H9 (cell line): ENCODE results near the gene UGT1A5. TPM values are rescaled to one million over a fixed set of nuclear protein-coding genes. Genes with fewer than 3 reads are reported as not detected.

Experiments used
- DNase-seq: peaks from one replicate; pipeline ENCODE4 v3.0.0-alpha.2; 2017
- H2AFZ ChIP-seq: one replicate; pipeline ENCODE4 v1.6.1; 2013; ENCODE audit warnings: mild to moderate bottlenecking, low read length, control low read depth, moderate library complexity
- H2AK5ac ChIP-seq: 2 replicates; pipeline ENCODE4 v1.6.1; 2013; ENCODE audit warnings: low read length, control low read depth, mixed read lengths; ENCODE audit not compliant: insufficient read length
- H2BK120ac ChIP-seq: one replicate; pipeline ENCODE4 v1.6.1; 2013; ENCODE audit warnings: low read depth, mild to moderate bottlenecking, low read length, control low read depth, inconsistent platforms; ENCODE audit not compliant: poor library complexity, severe bottlenecking
- H2BK12ac ChIP-seq: 2 replicates; pipeline ENCODE4 v1.6.1; 2013; ENCODE audit warnings: low read length, control low read depth, mixed read lengths, low read depth; ENCODE audit not compliant: insufficient read length
- H2BK15ac ChIP-seq: 2 replicates; pipeline ENCODE4 v1.6.1; 2013; ENCODE audit warnings: low read depth, low read length, control low read depth
- H2BK20ac ChIP-seq: one replicate; pipeline ENCODE4 v1.6.1; 2013; ENCODE audit warnings: low read depth, mild to moderate bottlenecking, low read length, control low read depth, inconsistent platforms; ENCODE audit not compliant: poor library complexity, severe bottlenecking
- H2BK5ac ChIP-seq: 2 replicates; pipeline ENCODE4 v1.6.1; 2013; ENCODE audit warnings: low read length, control low read depth, mixed read lengths; ENCODE audit not compliant: insufficient read length
- H3K14ac ChIP-seq: 2 replicates; pipeline ENCODE4 v1.6.1; 2013; ENCODE audit warnings: low read length, control low read depth; ENCODE audit not compliant: insufficient read depth
- H3K18ac ChIP-seq: 2 replicates; pipeline ENCODE4 v1.6.1; 2013; ENCODE audit warnings: low read depth, mild to moderate bottlenecking, mixed read lengths, low read length, control low read depth; ENCODE audit not compliant: insufficient read length
- H3K23ac ChIP-seq: 2 replicates; pipeline ENCODE4 v1.6.1; 2013; ENCODE audit warnings: low read length, control low read depth, mixed read lengths, low read depth; ENCODE audit not compliant: insufficient read length
- H3K23me2 ChIP-seq: 2 replicates; pipeline ENCODE4 v1.6.1; 2013; ENCODE audit warnings: low read depth, mild to moderate bottlenecking, mixed read lengths, low read length, control low read depth; ENCODE audit not compliant: insufficient read length, poor library complexity, severe bottlenecking
- H3K27ac ChIP-seq: 2 replicates; pipeline ENCODE4 v1.5.1; 2013; ENCODE audit warnings: low read length, control low read depth, mixed read lengths, low read depth; ENCODE audit not compliant: insufficient read length
- H3K27me3 ChIP-seq: 2 replicates; pipeline ENCODE4 v1.6.1; 2013; ENCODE audit warnings: low read length, control low read depth, inconsistent platforms; ENCODE audit not compliant: insufficient read depth
- H3K4ac ChIP-seq: 2 replicates; pipeline ENCODE4 v1.6.1; 2013; ENCODE audit warnings: low read depth, mild to moderate bottlenecking, control low read depth, inconsistent platforms, low read length, moderate library complexity
- H3K4me1 ChIP-seq: 2 replicates; pipeline ENCODE4 v1.6.1; 2013; ENCODE audit warnings: low read length, control low read depth, inconsistent platforms; ENCODE audit not compliant: insufficient read depth
- H3K4me2 ChIP-seq: 2 replicates; pipeline ENCODE4 v1.6.1; 2013; ENCODE audit warnings: low read length, control low read depth, mixed read lengths; ENCODE audit not compliant: insufficient read length, insufficient read depth
- H3K56ac ChIP-seq: 2 replicates; pipeline ENCODE4 v1.6.1; 2013; ENCODE audit warnings: low read depth, mild to moderate bottlenecking, mixed read lengths, low read length, control low read depth; ENCODE audit not compliant: insufficient read length
- H3K79me1 ChIP-seq: 2 replicates; pipeline ENCODE4 v1.6.1; 2013; ENCODE audit warnings: low read depth, mild to moderate bottlenecking, moderate library complexity, low read length, control low read depth, inconsistent platforms; ENCODE audit not compliant: insufficient read depth, poor library complexity, severe bottlenecking
- H3K79me2 ChIP-seq: 2 replicates; pipeline ENCODE4 v1.6.1; 2013; ENCODE audit warnings: low read length, control low read depth, inconsistent platforms; ENCODE audit not compliant: insufficient read depth
- H3K9ac ChIP-seq: 2 replicates; pipeline ENCODE4 v1.6.1; 2013; ENCODE audit warnings: low read length, control low read depth, mixed read lengths; ENCODE audit not compliant: insufficient read length; ENCODE audit errors: extremely low read depth
- H3K9me3 ChIP-seq: one replicate; pipeline ENCODE4 v1.6.1; 2013; ENCODE audit warnings: low read depth, low read length, inconsistent platforms; ENCODE audit not compliant: control insufficient read depth
- H3T11ph ChIP-seq: one replicate; pipeline ENCODE4 v1.6.1; 2013; ENCODE audit warnings: mild to moderate bottlenecking, low read length, control low read depth, inconsistent platforms
- H4K20me1 ChIP-seq: one replicate; pipeline ENCODE4 v1.6.1; 2013; ENCODE audit not compliant: control insufficient read depth, insufficient read length, insufficient read depth
- H4K5ac ChIP-seq: 2 replicates; pipeline ENCODE4 v1.6.1; 2013; ENCODE audit warnings: low read depth, mild to moderate bottlenecking, mixed read lengths, low read length, control low read depth; ENCODE audit not compliant: insufficient read length
- H4K8ac ChIP-seq: replicated peaks from 2 replicates; pipeline ENCODE4 v1.6.1; 2013; ENCODE audit warnings: low read length, control low read depth, mixed read lengths, low read depth; ENCODE audit not compliant: insufficient read length
- H4K91ac ChIP-seq: 2 replicates; pipeline ENCODE4 v1.6.1; 2013; ENCODE audit warnings: low read depth, mild to moderate bottlenecking, moderate library complexity, mixed read lengths, low read length, control low read depth; ENCODE audit not compliant: insufficient read length
- H3K27ac Mint-ChIP-seq, 3 experiments: 2 replicates in 2 of 3; 3 replicates in 1 of 3; pipeline ENCODE4 v1.8.0; 2020 to 2021; ENCODE audit warnings: mixed read lengths in 3 of 3, mild to moderate bottlenecking in 1 of 3, moderate library complexity in 1 of 3
- H3K27me3 Mint-ChIP-seq: 2 replicates; pipeline ENCODE4 v1.8.0; 2021; ENCODE audit warnings: low read depth, mild to moderate bottlenecking, moderate library complexity, mixed read lengths
- H3K36me3 Mint-ChIP-seq, 3 experiments: 2 replicates in 2 of 3; 3 replicates in 1 of 3; pipeline ENCODE4 v1.8.0; 2020 to 2021; ENCODE audit warnings: low read depth in 3 of 3, mixed read lengths in 3 of 3; ENCODE audit not compliant: insufficient read depth in 1 of 3
- H3K4me1 Mint-ChIP-seq, 2 experiments: 2 replicates each; pipeline ENCODE4 v1.8.0; 2020; ENCODE audit warnings: mixed read lengths in 2 of 2
- H3K4me3 Mint-ChIP-seq, 2 experiments: 2 replicates in 1 of 2; 3 replicates in 1 of 2; pipeline ENCODE4 v1.8.0; 2020 to 2021; ENCODE audit warnings: mild to moderate bottlenecking in 2 of 2, mixed read lengths in 2 of 2, moderate library complexity in 1 of 2
- H3K9me3 Mint-ChIP-seq, 2 experiments: 2 replicates in 1 of 2; 3 replicates in 1 of 2; pipeline ENCODE4 v1.8.0; 2020; ENCODE audit warnings: mild to moderate bottlenecking in 2 of 2, mixed read lengths in 2 of 2, moderate library complexity in 1 of 2
- CTCF ChIP-seq: fragments of 200-600 bp; sonication (generic); conservative IDR thresholded peaks from 3 replicates; pipeline ENCODE4 v1.8.0; 2021; ENCODE audit warnings: antibody characterized with exemption, mild to moderate bottlenecking
- WGBS: extraction: QIAGEN DNeasy Blood & Tissue Kit; methylation state at CpG from one replicate; pipeline ENCODE4 v1.1.7; 2013; ENCODE audit warnings: missing lambda C conversion rate, low lambda C conversion rate, mixed read lengths; ENCODE audit not compliant: insufficient read length; ENCODE audit errors: extremely low coverage; 5-methylcytosine and 5-hydroxymethylcytosine counted together
- total RNA-seq: library from RNA; stranded (reverse); gene quantifications from 2 replicates; pipeline ENCODE4 v1.2.1, GENCODE V29; 2021

The UGT1A5 gene
- total RNA-seq, 1 experiment from 2014 or later, result not detected

DNA sequence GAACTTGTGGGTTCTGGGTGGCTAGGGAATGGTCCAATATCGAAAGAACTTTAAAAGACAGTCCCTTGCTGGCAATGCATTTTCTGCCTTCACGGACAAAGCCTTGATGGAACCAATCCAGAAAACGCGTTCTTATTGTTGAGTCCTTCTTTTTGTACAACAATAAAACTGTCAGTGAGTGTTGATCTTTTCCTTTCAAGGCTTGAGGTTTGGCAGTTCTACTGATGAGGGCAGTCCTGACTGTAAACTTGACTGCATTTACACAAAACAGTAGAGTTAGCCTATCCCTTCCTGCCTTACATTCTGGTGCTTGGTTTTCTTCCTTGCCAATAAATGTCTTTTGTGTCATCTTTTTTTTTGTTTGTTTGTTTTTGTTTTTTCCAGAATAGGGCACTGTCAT is 33.5 kb upstream of the UGT1A5 start:
- no peak overlapping the region for H3K4me2 ChIP-seq
- no peak overlapping the region for H2BK5ac ChIP-seq
- no peak overlapping the region for H3K4ac ChIP-seq
- no peak overlapping the region for H2AK5ac ChIP-seq
- no peak overlapping the region for H2BK12ac ChIP-seq
- peaks cover 3% of the 10 kb centered on the region; the same call in 1 of the 2 replicates for H3K27me3 Mint-ChIP-seq
- H3K27ac Mint-ChIP-seq, result no peak overlapping the region
- H3K27ac ChIP-seq, result no peak overlapping the region
- no peak overlapping the region for H2BK20ac ChIP-seq
- H3K9me3 Mint-ChIP-seq, result no peaks in the 10 kb centered on the region
- no peak overlapping the region for H3K14ac ChIP-seq
- DNase-seq, result no peak
- no peak overlapping the region for H3K9ac ChIP-seq
- H3K23me2 ChIP-seq, result no peaks in the 10 kb centered on the region
- no peaks in the 10 kb centered on the region for H3K9me3 ChIP-seq
- H3K27me3 ChIP-seq, result no peaks in the 10 kb centered on the region
- no peak overlapping the region for H3K56ac ChIP-seq
- no peak overlapping the region for H3K23ac ChIP-seq
- no peak overlapping the region for H3T11ph ChIP-seq
- no peak overlapping the region for H2BK120ac ChIP-seq
- no peaks in the 10 kb centered on the region for H3K36me3 Mint-ChIP-seq
- peaks cover 2 to 5% of the 10 kb centered on the region in 2 experiments; a peak in 3 of 4 replicates for H3K4me1 Mint-ChIP-seq
- no peaks in the 10 kb centered on the region; the same call in 1 of the 2 replicates for H3K4me1 ChIP-seq
- H3K79me2 ChIP-seq, result no peaks in the 10 kb centered on the region
- no peak overlapping the region for H4K5ac ChIP-seq
- no peak overlapping the region for H2AFZ ChIP-seq
- no peak overlapping the region for H4K91ac ChIP-seq
- no peak for TF ChIP-seq CTCF
- no peaks in the 10 kb centered on the region for H4K20me1 ChIP-seq
- no peak overlapping the region for H3K18ac ChIP-seq
- H2BK15ac ChIP-seq, result no peak overlapping the region
- no peak overlapping the region for H3K4me3 Mint-ChIP-seq
- H4K8ac ChIP-seq, result no peak overlapping the region
- WGBS, result no CpG with 5 or more reads among the region's 4 CpGs
- no peaks in the 10 kb centered on the region for H3K79me1 ChIP-seq
